Right lobe of liver (tissue), 4 donors: ENCODE results near the gene CCDC60.

ENCODE experiments used
- POLR2A ChIP-seq: fragments of 450-650 bp; IDR thresholded peaks from one replicate; pipeline ENCODE4 v1.6.1; 2017; ENCODE audit warnings: antibody characterized with exemption, mild to moderate bottlenecking
- TF ChIP-seq, protein P1 (sequence below), 4 donors: fragments of 200-600 bp in 3 of 4; fragments of 450-650 bp in 1 of 4; IDR thresholded peaks; one replicate each; pipeline versions ENCODE4 v1.5.1 to v1.8.0; 2016 to 2022; ENCODE audit warnings: antibody characterized with exemption in 4 of 4, mild to moderate bottlenecking in 2 of 4
- donor health status: DM: no; HTN: no; CAD: no.
- donor health status: DM: no; HTN: no; CAD: no.
- donor health status: DM: no; HTN: yes; CAD: no.

- no peak for TF ChIP-seq POLR2A
- TF ChIP-seq, protein P1, sequence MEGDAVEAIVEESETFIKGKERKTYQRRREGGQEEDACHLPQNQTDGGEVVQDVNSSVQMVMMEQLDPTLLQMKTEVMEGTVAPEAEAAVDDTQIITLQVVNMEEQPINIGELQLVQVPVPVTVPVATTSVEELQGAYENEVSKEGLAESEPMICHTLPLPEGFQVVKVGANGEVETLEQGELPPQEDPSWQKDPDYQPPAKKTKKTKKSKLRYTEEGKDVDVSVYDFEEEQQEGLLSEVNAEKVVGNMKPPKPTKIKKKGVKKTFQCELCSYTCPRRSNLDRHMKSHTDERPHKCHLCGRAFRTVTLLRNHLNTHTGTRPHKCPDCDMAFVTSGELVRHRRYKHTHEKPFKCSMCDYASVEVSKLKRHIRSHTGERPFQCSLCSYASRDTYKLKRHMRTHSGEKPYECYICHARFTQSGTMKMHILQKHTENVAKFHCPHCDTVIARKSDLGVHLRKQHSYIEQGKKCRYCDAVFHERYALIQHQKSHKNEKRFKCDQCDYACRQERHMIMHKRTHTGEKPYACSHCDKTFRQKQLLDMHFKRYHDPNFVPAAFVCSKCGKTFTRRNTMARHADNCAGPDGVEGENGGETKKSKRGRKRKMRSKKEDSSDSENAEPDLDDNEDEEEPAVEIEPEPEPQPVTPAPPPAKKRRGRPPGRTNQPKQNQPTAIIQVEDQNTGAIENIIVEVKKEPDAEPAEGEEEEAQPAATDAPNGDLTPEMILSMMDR (IDR thresholded peaks at IDR 0.05) = no peak
Measured at GRCh38 chr12:119457271-119457670, 122.7 kb downstream of the CCDC60 start.
